Stimulated activated CD8-positive, alpha-beta memory T cell treated with anti-CD3 and anti-CD28 coated beads, Interleukin-4, amount 100 ng/mL, for 48 hours (primary cell): ENCODE data around the gene TPPP2.
"Not testable (repeated sequence)": the region's sequence is repeated elsewhere in the genome, so short reads cannot be mapped to it uniquely, and the experiment has no call there.

Experiments used
- DNase-seq: peaks from one replicate; pipeline ENCODE4 v3.0.0-alpha.2; 2020

The TPPP2 gene

GRCh38 chr14:21029917-21030316, at the start of gene TPPP2:
Gene TPPP2, plus strand, starts transcription at chr14:21030217. Its CDS starts 365 bp downstream, at chr14:21030582.
- no peak for DNase-seq

DNA sequence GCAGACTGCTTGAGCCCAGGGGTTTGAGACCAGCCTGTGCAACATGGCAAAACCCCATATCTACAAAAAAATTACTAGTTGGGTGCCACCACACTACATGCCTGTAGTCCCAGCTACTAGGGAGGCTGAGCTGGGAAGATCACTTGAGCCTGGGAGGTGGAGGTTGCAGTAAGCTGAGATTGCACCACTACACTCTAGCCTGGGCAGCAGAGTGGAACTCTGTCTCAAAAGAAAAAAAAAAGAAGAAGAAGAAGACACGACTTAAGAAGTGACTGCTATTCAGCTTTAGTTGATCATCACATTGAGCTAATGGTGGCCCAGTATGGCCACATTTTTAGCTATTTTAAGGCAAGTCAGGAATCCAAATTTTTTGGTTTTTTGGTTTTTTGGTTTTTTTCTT, 49.1 kb upstream of the TPPP2 start:
- DNase-seq = no peak

DNA sequence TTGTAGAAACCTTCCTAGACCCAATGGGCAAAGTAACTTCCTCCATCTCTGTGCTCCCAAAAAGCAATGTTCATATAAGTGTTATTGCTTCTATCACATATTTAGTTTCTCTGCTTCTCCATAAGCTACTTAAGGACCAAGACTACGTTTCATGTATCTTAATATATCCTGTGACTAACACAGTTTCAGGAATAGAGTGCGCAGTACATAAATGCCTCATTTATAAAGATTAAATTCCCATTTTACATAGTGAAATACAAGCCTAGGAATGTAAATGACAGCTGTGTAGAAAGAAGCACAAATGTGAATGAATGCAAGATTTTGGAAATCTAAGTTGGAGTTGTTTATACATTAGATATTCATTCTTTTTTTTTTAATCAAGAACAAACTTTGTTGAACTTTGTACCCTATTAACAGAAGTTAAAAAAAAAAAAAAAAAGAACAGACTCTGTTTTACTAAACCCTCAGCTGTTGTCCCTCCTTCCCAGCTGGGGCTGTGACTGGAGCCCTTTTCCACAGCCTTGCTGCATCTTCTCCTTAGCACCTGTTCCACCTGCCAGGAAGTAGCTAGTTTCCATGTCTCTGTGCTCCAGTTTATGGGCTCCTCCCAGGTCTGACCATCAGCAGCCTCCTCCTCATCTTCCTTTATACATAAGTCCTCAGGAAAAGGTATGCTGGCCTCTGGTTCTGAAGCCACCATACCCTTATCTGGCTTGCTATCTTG, 47.2 kb upstream of the TPPP2 start:
- no peak for DNase-seq

DNA sequence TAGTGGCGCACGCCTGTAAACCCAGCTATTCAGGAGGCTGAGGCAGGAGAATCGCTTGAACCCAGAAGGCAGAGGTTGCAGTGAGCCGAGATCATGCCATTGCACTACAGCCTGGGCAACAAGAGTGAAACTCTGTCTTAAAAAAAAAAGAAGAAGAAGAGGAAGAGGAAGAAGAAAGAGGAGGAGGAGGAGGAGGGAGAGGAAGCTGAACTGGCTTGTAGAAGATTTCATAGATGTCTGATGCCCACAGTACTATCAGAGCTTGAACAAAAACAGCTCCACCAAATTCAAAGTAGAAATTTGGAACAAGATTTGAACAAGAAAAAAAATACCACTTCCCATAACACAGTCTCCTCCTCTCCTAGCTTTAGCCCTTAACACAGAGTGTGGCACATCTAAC, 44.4 kb upstream of the TPPP2 start:
- not testable (repeated sequence) for DNase-seq

- no peak for DNase-seq
Measured at GRCh38 chr14:20986811-20987210, 43.2 kb upstream of the TPPP2 start.

GRCh38 chr14:20988717-20989470, 41.1 kb upstream of the TPPP2 start:
- no peak for DNase-seq

DNA sequence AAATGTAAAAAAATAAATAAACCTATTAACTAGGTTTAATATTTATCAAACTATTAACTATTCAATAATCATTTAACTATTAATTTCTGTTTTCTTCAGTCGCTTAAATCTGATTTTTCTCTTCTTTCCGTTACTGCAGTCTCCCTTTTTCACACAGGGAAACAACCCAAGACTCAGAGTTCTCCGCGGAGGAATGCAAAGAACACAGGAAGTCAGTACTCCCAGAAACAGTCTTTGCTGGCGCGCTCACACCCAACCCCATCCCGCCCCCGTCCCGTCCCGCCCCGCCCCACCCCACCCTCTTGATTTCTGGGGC, 40.6 kb upstream of the TPPP2 start:
- no peak for DNase-seq

- peak; percentile 89 for DNase-seq
Measured at GRCh38 chr14:20989787-20990600, 40.0 kb upstream of the TPPP2 start, which contains the start of gene METTL17. Gene METTL17, plus strand, starts transcription at chr14:20989980. Its CDS starts 23 bp downstream, at chr14:20990003.

DNA sequence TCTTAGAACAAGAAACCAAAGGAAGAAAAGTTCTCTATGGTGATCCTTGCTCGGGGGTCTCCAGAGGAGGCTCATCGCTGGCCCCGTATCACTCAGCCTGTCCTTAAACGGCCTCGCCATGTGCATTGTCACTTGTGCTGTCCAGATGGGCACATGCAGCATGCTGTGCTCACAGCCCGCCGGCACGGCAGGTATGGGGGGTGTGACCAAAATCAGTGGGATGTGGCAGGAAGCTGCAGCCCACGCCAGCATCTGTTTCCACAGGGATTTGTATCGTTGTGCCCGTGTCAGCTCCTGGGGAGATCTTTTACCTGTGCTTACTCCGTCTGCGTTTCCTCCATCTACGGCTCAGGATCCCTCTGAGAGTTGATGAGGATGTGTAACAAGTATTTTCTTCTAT, 33.5 kb upstream of the TPPP2 start:
- DNase-seq = no peak

DNA sequence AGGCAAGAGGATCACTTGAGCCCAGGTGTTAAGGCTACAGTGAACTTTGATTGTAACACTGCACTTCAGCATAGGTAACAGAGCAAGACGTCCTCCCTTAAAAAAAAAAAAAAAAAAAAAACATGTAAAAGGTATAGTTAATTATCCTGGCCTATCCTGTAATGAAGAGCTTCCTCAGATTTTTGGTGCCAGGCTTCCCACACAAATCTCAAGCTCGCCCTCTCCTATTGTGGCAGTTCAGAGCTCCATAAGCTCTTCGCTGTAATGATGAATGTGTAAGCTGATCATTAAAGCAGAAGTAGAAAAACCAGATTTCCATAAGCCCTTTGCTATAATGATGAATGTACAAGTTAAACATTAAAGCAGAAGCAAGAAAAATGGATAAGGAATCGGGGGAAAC, 32.9 kb upstream of the TPPP2 start:
- no peak for DNase-seq

DNA sequence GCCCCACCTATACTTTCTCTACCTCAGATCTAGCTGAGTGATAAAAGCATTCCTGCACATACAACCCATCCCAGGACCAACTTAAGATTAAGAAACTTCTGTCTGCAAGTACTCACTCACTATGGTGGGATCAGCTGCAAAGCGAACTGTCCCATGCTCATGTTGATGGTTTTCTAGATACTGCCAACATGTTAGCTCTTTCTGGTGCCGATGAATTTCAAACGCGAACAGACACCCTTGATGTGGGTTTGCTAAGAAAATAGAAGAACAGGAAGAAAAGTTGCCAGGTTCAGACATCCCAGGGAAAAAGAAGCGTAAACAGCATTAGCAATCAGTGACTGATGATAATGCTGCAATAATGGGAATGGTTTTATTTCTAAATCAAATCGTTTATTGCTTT, 32.5 kb upstream of the TPPP2 start:
- DNase-seq = no peak

DNA sequence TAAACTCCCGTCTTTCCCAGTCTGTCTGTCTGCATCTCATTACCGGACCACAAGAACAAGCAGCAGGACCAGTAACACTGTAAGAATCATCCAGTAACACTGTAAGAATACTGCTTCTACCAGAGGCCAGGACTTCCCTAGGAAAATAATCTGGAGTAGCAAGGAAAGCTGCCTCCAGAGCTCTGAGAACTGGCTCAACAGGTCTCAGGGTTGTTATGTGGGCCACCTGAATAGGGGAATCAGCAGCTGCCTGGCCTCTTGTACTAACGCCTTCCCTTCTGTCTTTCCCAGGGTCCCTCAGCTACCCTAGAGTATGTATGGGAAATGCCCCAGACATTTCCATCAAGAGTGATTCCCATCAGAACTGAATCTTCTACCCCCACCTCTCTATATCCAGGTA, 31.9 kb upstream of the TPPP2 start:
- DNase-seq = no peak

GRCh38 chr14:20998674-20999366, 31.2 kb upstream of the TPPP2 start, which contains the start of gene SLC39A2:
Gene SLC39A2, plus strand, starts transcription at chr14:20999293. Its CDS starts 154 bp downstream, at chr14:20999447.
- no peak for DNase-seq

- DNase-seq = no peak
Measured at GRCh38 chr14:20999591-20999990, 30.4 kb upstream of the TPPP2 start.

DNA sequence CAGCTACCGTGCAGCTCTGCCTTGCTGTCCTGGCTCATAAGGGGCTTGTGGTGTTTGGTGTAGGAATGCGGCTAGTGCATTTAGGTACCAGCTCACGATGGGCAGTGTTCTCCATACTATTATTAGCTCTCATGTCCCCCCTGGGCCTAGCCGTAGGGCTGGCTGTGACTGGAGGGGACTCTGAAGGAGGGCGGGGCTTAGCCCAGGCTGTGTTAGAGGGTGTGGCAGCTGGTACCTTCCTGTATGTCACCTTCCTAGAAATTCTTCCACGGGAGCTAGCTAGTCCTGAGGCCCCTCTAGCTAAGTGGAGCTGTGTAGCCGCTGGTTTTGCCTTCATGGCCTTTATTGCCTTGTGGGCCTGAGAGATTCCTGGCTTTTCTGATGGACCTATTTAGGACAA, 28.8 kb upstream of the TPPP2 start:
- DNase-seq = no peak

GRCh38 chr14:21003788-21004346, 26.1 kb upstream of the TPPP2 start:
- no peak for DNase-seq

DNA sequence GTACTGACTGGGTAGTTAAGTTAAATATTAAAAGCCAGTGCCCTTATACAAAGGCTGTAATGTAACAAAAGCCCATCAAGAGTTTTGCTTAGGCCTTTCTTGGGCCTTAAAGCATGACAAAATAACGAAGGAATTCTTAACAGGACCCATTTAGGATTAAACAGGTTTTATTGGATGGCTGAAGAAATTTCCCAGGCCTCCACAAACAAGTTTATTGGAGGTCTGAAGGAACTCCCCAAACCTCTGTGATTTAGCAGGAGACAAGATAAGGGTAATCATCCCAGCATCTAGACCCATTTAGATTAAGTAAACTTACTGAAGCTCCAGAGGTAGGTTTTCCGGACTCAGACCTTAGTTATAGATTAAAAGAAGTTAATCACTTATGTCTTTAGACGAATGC, 20.3 kb upstream of the TPPP2 start:
- not testable (repeated sequence) for DNase-seq

DNA sequence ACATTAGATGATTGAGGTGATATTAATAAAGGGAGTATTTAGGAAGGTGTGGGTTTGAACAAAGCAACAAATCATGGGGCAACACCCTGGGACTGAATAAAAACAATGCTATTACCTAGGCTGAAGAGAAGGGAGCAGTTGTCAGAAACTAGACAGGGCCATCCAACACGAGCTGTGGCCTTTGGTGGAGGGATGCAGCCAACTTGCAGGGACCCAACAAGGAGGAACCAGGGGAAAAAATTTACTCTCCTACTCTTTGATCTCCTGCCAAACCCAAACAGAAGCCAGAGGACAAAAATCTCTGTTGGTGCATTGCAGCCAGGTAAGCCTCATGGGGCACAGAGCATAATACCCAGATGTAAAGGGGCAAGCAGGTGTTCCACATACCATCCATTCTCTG, 18.9 kb upstream of the TPPP2 start:
- no peak for DNase-seq

DNA sequence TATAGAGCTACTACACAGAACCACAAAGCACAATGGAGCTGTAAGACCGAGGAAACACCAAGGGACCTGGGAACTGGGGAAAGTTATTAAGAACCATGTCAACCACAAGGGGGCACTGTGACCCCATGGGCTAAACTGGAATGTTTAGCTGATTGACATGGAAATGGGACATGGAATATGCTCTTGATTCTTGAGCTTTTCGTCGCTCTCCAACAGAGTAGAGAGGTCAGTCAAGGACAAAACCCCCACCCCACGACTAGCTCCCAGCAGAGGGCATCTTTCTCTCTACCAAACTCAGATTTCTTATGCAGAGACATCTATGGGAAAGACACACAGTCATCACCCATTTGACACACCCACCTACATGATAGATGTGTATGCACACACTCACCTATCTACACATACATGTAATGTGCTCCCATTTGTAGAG, 15.2 kb upstream of the TPPP2 start:
- DNase-seq = peak; percentile 91

GRCh38 chr14:21015312-21015711, 14.7 kb upstream of the TPPP2 start:
- no peak for DNase-seq

DNA sequence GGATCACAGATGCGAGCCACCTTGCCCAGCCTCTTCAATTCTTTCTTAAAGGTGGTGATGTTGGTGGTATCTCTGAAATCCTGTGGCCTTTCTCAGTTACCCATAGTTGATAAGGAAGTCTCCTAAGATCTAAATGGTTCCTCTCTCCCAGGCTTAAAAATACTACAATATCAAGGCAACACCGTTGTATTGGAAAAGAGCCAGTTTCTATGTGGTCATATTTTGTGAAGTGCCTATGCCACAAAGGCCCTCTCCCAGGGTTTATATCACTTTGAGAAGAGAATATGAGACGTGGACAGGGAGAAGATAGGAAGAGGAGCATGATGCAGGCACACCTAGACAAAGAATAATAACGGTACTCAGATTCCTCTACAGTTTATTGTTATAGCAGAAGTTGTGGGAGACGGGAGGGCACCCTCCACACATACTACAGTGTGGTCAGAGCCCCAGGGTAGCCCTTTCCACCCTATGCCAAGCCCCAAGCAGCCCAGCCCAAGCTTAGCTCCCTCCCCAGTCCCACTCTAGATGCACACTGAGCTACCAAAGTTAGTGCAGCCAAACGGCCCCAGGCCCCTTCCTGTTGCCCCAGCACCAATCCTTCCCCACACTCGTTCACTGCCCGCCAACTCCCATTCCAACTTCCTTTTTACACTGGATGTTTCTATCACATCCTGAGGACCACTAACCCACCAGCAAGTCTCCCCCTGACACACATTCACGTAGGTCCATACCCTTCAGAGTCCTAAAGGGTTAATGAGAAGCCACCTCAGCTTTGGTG, 13.4 kb upstream of the TPPP2 start:
- no peak for DNase-seq
